NB4 (cell line): ENCODE measurements around the gene HIRA.

ENCODE experiments used
- DNase-seq: peaks from one replicate; pipeline ENCODE4 v3.0.0; 2010; ENCODE audit warnings: low read depth
- H3K4me3 ChIP-seq: one replicate; pipeline ENCODE4 v1.5.1; 2011; ENCODE audit warnings: mild to moderate bottlenecking, low read depth, low read length, moderate library complexity
- MYC ChIP-seq: IDR thresholded peaks from 2 replicates; pipeline ENCODE4 v1.6.1; 2011; ENCODE audit warnings: low read depth, low read length
- POLR2A ChIP-seq: IDR thresholded peaks from 2 replicates; pipeline ENCODE4 v1.6.1; 2011; ENCODE audit warnings: mild to moderate bottlenecking; ENCODE audit not compliant: insufficient read length; ENCODE audit errors: extremely low read depth
- TF ChIP-seq, protein P1 (sequence below): IDR thresholded peaks from 2 replicates; pipeline ENCODE4 v1.6.1; 2011; ENCODE audit warnings: low read depth, low read length
- TF ChIP-seq, protein P2 (sequence below): IDR thresholded peaks from one replicate; pipeline ENCODE4 v1.5.1; 2012; ENCODE audit warnings: low read depth, low read length

Gene HIRA

DNA sequence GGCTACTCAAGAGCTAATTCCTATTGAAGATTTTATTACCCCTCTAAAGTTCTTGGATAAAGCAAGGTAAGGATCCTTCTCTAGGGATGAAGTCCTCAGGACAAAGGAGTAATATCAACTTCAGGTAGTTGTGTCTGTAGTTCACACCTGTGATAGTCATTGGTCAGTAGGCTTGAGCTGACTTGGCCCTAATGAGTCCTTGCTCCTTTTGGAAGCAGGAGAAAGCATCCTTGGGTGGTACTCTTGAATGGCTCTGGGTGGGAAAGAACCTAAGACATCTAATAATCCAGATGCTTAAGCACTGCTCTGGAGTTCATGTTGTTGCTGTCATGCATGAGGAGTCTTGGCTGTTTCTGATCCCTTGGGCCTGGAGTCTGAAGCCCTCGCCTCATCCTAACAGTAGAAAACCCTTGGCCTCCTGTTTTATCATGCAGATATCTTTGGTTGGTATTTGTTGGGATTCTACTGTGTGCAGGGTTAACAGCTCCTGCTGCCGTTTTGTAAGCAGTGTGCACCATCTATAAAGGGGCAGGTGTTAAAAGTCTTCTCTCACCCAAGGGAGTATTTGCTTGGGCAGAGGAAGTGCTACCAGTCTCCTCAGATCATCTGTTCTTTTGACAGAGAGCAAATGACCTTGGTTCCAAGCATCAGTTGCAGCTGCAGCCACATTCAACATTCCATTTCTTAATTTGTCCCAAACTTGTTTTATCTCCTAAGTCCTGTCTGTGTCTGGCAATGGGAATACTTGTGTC, 3.5 kb upstream of the HIRA start:
- no peak for DNase-seq
- H3K4me3 ChIP-seq, result no peak overlapping the region
- TF ChIP-seq MYC (no peak), POLR2A (no peak)
- TF ChIP-seq, protein P1, sequence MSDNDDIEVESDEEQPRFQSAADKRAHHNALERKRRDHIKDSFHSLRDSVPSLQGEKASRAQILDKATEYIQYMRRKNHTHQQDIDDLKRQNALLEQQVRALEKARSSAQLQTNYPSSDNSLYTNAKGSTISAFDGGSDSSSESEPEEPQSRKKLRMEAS, result no peak
- TF ChIP-seq, protein P2, sequence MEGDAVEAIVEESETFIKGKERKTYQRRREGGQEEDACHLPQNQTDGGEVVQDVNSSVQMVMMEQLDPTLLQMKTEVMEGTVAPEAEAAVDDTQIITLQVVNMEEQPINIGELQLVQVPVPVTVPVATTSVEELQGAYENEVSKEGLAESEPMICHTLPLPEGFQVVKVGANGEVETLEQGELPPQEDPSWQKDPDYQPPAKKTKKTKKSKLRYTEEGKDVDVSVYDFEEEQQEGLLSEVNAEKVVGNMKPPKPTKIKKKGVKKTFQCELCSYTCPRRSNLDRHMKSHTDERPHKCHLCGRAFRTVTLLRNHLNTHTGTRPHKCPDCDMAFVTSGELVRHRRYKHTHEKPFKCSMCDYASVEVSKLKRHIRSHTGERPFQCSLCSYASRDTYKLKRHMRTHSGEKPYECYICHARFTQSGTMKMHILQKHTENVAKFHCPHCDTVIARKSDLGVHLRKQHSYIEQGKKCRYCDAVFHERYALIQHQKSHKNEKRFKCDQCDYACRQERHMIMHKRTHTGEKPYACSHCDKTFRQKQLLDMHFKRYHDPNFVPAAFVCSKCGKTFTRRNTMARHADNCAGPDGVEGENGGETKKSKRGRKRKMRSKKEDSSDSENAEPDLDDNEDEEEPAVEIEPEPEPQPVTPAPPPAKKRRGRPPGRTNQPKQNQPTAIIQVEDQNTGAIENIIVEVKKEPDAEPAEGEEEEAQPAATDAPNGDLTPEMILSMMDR, result no peak

- H3K4me3 ChIP-seq, result no peak overlapping the region
- DNase-seq, result no peak
- TF ChIP-seq, protein P2, result no peak
- TF ChIP-seq, protein P1, result no peak
- no peak for TF ChIP-seq POLR2A
- TF ChIP-seq MYC, result no peak
Measured at GRCh38 chr22:19434401-19434800, 2.9 kb upstream of the HIRA start.

DNA sequence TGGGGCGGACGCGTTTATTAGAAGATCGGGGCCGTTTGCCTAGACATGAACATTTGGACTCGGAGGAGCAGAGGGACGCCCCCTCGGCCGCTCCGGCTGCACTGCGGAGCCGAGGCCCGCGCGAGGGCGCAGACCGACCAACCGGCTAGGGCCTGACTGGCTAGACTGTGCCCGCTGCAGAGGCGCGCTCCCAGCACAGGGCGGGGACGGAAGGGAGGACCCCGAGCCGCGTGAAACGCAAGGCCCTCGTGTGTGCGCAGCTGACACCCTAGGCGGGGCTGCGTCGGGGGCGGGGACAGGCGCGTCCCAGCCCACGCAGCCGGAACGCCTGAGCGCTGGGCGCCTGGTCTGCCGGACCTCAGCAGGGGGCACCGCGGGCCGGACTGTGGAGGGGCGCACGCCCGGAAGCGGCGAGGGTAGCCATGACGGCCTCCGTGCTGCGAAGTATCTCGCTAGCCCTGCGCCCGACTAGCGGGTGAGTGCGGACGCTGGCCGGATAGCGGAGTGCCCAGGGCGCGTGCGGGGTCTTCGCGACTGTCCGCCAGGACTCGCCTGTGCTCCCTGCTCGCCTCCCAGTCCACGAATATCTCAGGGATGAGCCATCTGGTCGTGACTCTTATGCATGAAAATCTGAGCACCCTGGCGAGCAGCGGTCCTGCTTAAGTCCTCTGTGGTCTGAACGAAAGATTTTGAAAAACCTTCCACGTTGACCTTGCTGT, 759 bp upstream of the HIRA start, which contains the start of gene MRPL40:
Gene MRPL40 (plus strand): TSS at position 413 of the 719 bp plus-strand sequence. CDS start 10 bp downstream, at position 423.
- TF ChIP-seq, protein P1, result peak; percentile 76
- TF ChIP-seq, protein P2, result no peak
- peak; percentile 84 for TF ChIP-seq POLR2A
- peak; percentile 79; the same call in 1 of the 2 replicates for TF ChIP-seq MYC
- H3K4me3 ChIP-seq, result peak within 1 kb of the TSS; percentile 84
- DNase-seq, result peak; percentile 97

- peak overlapping the region; percentile 91 for H3K4me3 ChIP-seq
- peak; percentile 60 for DNase-seq
- TF ChIP-seq MYC (peak; percentile 46; the same call in 1 of the 2 replicates), POLR2A (no peak)
- TF ChIP-seq, protein P1, result peak; percentile 59; the same call in 1 of the 2 replicates
- TF ChIP-seq, protein P2, result peak; percentile 5
Measured at GRCh38 chr22:19430890-19431541, 517 bp downstream of the HIRA start.
